HG03045 (cell line): ENCODE measurements around the gene BTNL8.

ENCODE experiments used
- ATAC-seq: cut with Tn5 transposase; IDR thresholded peaks from one replicate; pipeline ENCODE4 v1.9.1; 2021; ENCODE audit warnings: mild to moderate bottlenecking, moderate library complexity; ENCODE audit not compliant: unreplicated experiment

The BTNL8 gene

GRCh38 chr5:180950291-180950949, 51.5 kb downstream of the BTNL8 start:
- ATAC-seq = no peak

DNA sequence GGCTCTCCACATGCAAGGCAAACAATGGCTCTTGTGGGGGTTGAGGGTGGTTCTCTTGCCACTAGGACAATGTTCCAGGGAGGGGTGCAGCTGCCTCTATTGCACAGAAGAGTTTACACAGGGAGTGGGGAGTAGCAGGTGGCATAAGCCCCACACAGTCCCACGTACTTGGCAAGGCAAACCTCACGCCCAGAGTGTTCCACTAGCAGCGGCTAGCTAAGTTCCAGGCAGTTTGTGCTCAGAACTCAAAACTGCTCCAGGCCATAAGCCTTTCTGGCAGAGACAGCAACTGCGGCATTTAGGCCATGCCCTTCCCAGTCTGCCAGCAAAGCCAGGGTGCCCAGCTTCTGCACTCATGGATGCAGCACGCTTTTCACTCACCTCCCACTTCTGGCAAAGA, 60.7 kb downstream of the BTNL8 start:
- ATAC-seq = no peak

GRCh38 chr5:180960209-180960608, 61.2 kb downstream of the BTNL8 start:
- ATAC-seq = no peak

GRCh38 chr5:180969406-180969805, 70.4 kb downstream of the BTNL8 start:
- no peak for ATAC-seq

GRCh38 chr5:180970336-180970735, 71.4 kb downstream of the BTNL8 start:
- ATAC-seq = no peak

- no peak for ATAC-seq
Observed at GRCh38 chr5:180970875-180971274, 71.9 kb downstream of the BTNL8 start.

GRCh38 chr5:180974612-180975315, 75.8 kb downstream of the BTNL8 start:
- no peak for ATAC-seq

- ATAC-seq = peak; percentile 73
Observed at GRCh38 chr5:180975338-180975737, 76.4 kb downstream of the BTNL8 start.

DNA sequence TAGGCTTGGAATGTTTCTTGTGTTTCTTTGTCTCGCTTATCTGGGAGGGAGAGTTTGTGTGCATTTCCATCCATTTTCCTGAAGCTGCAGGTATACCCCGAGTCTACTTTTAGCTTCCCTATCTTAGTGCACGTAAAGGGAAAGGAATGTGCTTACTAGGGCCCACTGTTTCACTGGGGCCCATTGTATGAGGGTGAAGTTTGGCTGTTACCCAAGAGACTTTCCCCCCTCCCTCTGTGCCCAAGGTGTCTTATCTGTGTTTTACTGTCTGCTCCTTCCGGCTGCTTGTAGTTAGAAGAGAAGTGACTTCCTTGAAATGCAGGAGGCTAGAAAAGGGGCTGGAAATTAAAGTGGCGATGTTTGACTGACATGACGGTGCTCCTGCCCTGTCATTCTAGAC, 77.6 kb downstream of the BTNL8 start:
- ATAC-seq = no peak

- ATAC-seq = no peak
Observed at GRCh38 chr5:180977852-180978251, 78.9 kb downstream of the BTNL8 start.

DNA sequence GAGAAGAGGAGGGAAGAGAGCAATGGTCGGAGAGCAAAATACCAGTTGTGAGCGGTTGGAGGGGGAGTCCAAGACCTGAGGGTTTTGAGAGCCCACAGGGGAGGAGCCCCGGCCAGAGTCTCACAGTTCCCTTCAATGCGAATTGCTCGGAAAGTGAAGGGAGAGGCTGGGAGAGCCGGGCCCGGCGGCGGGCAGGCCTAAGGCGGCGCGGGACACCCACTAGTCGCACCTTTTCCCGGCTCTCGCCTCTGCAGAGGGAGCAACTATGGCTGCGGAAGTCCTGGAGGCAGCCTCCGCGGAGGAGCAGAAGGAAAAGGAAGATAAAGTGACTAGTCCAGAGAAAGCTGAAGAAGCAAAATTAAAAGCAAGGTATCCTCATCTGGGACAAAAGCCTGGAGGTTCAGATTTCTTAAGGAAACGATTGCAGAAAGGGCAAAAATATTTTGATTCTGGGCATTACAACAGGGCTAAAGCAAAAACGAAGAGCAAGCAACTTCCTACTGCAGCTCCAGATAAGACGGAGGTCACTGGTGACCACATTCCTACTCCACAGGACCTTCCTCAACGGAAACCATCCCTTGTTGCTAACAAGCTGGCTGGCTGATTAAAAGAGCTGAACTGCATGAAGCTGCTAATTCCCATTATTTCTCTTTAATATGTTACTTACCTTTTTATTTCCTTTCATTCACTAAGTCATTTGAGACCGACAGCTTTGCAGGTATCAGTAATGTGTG, 83.2 kb downstream of the BTNL8 start:
- no peak for ATAC-seq

GRCh38 chr5:180988016-180988415, 89.1 kb downstream of the BTNL8 start:
- no peak for ATAC-seq

- ATAC-seq = no peak
Observed at GRCh38 chr5:180988592-180988991, 89.6 kb downstream of the BTNL8 start, which contains the start of gene BTNL3. TSS of gene BTNL3 (plus strand) at chr5:180988846. CDS start at chr5:180989029, 183 bp downstream.

DNA sequence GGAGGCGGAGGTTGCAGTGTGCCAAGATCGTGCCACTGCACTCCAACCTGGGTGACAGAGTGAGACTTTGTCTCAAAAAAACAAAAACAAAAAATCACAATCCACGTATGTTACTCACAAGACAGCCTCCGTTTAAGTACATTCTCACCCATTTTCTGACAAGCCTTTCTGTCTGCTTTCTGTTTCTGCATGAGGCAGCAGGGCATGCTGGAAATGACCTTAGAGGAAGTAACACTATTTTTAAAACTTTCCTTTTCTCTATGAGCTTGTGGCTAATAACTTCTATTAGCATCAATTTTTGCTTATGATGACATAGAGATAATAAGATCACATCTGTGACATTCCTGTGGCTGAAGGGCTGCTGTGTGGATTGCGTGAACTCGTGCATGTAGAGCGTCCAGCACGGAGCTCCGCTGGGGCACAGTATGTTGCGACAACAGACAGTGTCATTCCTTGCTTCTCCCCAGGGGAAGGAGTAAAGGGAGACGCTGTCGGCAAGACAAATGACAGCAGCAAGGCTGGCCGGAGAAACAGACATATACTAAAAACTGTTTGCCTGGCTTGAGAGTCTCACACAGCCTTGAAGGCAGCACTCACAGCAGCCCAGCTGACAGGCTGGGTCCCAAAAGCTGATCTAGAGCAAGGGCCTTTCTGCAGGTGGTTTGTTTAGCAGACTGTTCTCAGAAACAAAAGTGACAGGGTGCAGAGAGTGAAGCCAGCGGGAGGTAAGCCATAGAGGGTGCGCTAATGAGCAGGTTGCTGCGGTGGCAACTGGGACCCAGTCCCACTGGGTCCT, 91.3 kb downstream of the BTNL8 start:
- ATAC-seq = no peak

DNA sequence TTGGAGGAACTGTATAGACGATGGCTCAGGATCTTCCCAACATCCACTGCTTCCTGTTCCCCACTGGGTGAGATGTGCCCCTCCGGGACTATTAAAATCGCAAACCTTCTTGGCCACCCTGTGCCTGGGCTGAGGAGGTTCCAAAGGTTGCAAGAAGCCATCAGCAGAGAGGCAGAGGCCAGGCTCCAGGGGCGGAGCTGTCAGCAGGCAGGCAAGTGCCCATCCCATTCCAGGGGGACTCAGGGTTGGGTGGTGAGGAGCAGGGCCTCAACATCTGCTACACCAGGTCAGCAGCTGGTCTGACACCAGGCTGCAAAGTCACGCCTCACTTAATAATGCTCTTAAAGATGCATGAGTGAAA, 91.9 kb downstream of the BTNL8 start:
- ATAC-seq = no peak
